Duodenal mucosa (tissue), 2 donors: ENCODE data around the gene AKR1C1.
"Not testable (repeated sequence)": the region's sequence is repeated elsewhere in the genome, so short reads cannot be mapped to it uniquely, and the experiment has no call there.

Experiments
- H3K27ac ChIP-seq: one replicate; pipeline ENCODE4 v1.7.0; 2013; ENCODE audit warnings: low read depth, low read length
- H3K27me3 ChIP-seq, 2 donors: one replicate each; pipeline ENCODE4 v1.7.0; 2013; ENCODE audit warnings: low read length in 2 of 2, control low read depth in 1 of 2; ENCODE audit not compliant: insufficient read depth in 2 of 2, control insufficient read depth in 1 of 2
- H3K36me3 ChIP-seq, 2 donors: one replicate each; pipeline ENCODE4 v1.7.0; 2013; ENCODE audit warnings: low read length in 2 of 2, control low read depth in 1 of 2; ENCODE audit not compliant: insufficient read depth in 2 of 2, control insufficient read depth in 1 of 2
- H3K4me1 ChIP-seq, 2 donors: one replicate each; pipeline ENCODE4 v1.7.0; 2013; ENCODE audit warnings: low read length in 2 of 2, control low read depth in 1 of 2; ENCODE audit not compliant: insufficient read depth in 2 of 2, control insufficient read depth in 1 of 2
- H3K4me3 ChIP-seq, 2 donors: one replicate each; pipeline ENCODE4 v1.7.0; 2013; ENCODE audit warnings: low read length in 2 of 2, low read depth in 1 of 2
- H3K9ac ChIP-seq, 2 donors: one replicate each; pipeline ENCODE4 v1.7.0; 2013; ENCODE audit warnings: low read length in 2 of 2, low read depth in 1 of 2
- H3K9me3 ChIP-seq, 2 donors: one replicate each; pipeline ENCODE4 v1.7.0; 2013; ENCODE audit warnings: low read length in 2 of 2, control low read depth in 1 of 2; ENCODE audit not compliant: control insufficient read depth in 1 of 2

Gene AKR1C1

GRCh38 chr10:4947039-4947634, 16.1 kb upstream of the AKR1C1 start:
- Histone ChIP-seq H3K4me1 (peaks cover 20 to 22% of the 10 kb centered on the region in 2 donors), H3K27me3 (no peaks in the 10 kb centered on the region), H3K36me3 (no peaks in the 10 kb centered on the region), H3K4me3 (no peak overlapping the region), H3K9ac (no peak overlapping the region), H3K9me3 (no peaks in the 10 kb centered on the region), H3K27ac (no peak overlapping the region)

- no peak overlapping the region for H3K9ac ChIP-seq
Measured at GRCh38 chr10:4947635-4948596, 15.3 kb upstream of the AKR1C1 start.

GRCh38 chr10:4951512-4952162, 11.6 kb upstream of the AKR1C1 start:
- H3K9ac ChIP-seq, H3K27ac ChIP-seq, H3K4me3 ChIP-seq, H3K36me3 ChIP-seq, H3K27me3 ChIP-seq, H3K9me3 ChIP-seq: not testable (repeated sequence)
- H3K4me1 ChIP-seq: peaks cover 8 to 18% of the 10 kb centered on the region in 2 donors

More at GRCh38 chr10:4947635-4948596, 15.3 kb upstream of the AKR1C1 start:
- no peaks in the 10 kb centered on the region for H3K9me3 ChIP-seq
- H3K4me1 ChIP-seq: peaks cover 20 to 22% of the 10 kb centered on the region in 2 donors
- no peak overlapping the region for H3K4me3 ChIP-seq
- H3K27me3 ChIP-seq: no peaks in the 10 kb centered on the region
- H3K36me3 ChIP-seq: no peaks in the 10 kb centered on the region
- H3K27ac ChIP-seq: peak overlapping the region; percentile 14

GRCh38 chr10:4953405-4953804, 9.8 kb upstream of the AKR1C1 start:
- H3K4me3 ChIP-seq: no peak overlapping the region
- peaks cover 0 to 3% of the 10 kb centered on the region in 2 donors for H3K4me1 ChIP-seq
- H3K36me3 ChIP-seq: no peaks in the 10 kb centered on the region
- H3K27me3 ChIP-seq: no peaks in the 10 kb centered on the region
- no peak overlapping the region for H3K27ac ChIP-seq
- no peak overlapping the region for H3K9ac ChIP-seq
- no peaks in the 10 kb centered on the region for H3K9me3 ChIP-seq

- H3K4me3 ChIP-seq, H3K9me3 ChIP-seq, H3K27me3 ChIP-seq, H3K4me1 ChIP-seq, H3K36me3 ChIP-seq, H3K9ac ChIP-seq, H3K27ac ChIP-seq: not testable (repeated sequence)
Measured at GRCh38 chr10:4956088-4956487, 7.1 kb upstream of the AKR1C1 start.

- H3K27me3 ChIP-seq, H3K36me3 ChIP-seq, H3K9me3 ChIP-seq, H3K27ac ChIP-seq, H3K4me1 ChIP-seq, H3K4me3 ChIP-seq, H3K9ac ChIP-seq: not testable (repeated sequence)
Measured at GRCh38 chr10:4956955-4957645, 6.1 kb upstream of the AKR1C1 start.

- H3K9ac ChIP-seq, H3K4me1 ChIP-seq, H3K4me3 ChIP-seq, H3K27me3 ChIP-seq, H3K9me3 ChIP-seq, H3K27ac ChIP-seq, H3K36me3 ChIP-seq: not testable (repeated sequence)
Measured at GRCh38 chr10:4961558-4961957, 1.7 kb upstream of the AKR1C1 start.

GRCh38 chr10:4962308-4962707, 907 bp upstream of the AKR1C1 start:
- H3K4me3 ChIP-seq, H3K9me3 ChIP-seq, H3K36me3 ChIP-seq, H3K9ac ChIP-seq, H3K4me1 ChIP-seq, H3K27ac ChIP-seq, H3K27me3 ChIP-seq: not testable (repeated sequence)

GRCh38 chr10:4963815-4964154, 570 bp downstream of the AKR1C1 start:
- not testable (repeated sequence) for H3K27me3 ChIP-seq, H3K36me3 ChIP-seq, H3K9ac ChIP-seq, H3K27ac ChIP-seq, H3K9me3 ChIP-seq, H3K4me1 ChIP-seq
- peak overlapping the region in 1 of 2 donors; percentile 54 for H3K4me3 ChIP-seq

GRCh38 chr10:4965763-4966162, 2.5 kb downstream of the AKR1C1 start:
- H3K27ac ChIP-seq, H3K4me1 ChIP-seq, H3K9me3 ChIP-seq, H3K9ac ChIP-seq, H3K36me3 ChIP-seq, H3K27me3 ChIP-seq, H3K4me3 ChIP-seq: not testable (repeated sequence)
